Erythroblast (primary cell): Measurements from ENCODE around the gene SOCS7.
A peak's percentile ranks its signal among the peaks of the same experiment; 100 is the strongest.

Experiments
- DNase-seq, 2 experiments: peaks; one replicate each; lab custom pipeline; 2025; lab: John Stamatoyannopoulos, UW
- GATA1 ChIP-seq: IDR thresholded peaks from 2 replicates; pipeline ENCODE4 v1.6.1; 2011; ENCODE audit warnings: low read depth, mild to moderate bottlenecking, control low read depth, low read length, moderate library complexity
- POLR2A ChIP-seq: IDR thresholded peaks from 2 replicates; pipeline ENCODE4 v1.6.1; 2011; ENCODE audit warnings: mild to moderate bottlenecking, low read length

The SOCS7 gene

GRCh38 chr17:38329808-38330730, 21.6 kb upstream of the SOCS7 start:
- no peak for TF ChIP-seq POLR2A
- no peak for TF ChIP-seq GATA1
- no peak for DNase-seq

DNA sequence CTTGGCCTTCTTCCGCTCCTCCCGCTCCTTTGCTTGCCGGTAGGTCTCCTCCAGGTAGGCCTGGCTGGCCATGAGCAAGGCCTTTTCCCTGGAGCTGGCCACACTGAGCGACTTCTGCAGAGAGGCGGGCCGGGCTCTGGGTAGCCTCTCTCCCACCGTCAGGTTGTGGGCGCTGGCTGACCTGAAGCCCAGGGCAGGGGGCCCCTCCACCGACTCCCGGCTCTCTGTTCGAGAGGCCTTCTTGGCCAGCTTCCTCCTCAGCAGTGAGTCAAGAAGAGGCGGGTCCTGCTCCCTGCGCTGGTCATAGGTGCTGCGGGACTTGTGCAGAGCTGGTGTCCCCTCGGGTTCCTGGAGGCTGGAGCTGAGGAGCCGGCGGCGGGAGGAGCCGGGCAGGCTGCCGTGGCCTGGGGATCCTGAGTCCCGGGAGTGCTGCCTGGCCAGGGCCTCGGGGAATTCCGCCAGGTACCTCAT, 20.7 kb upstream of the SOCS7 start:
- TF ChIP-seq GATA1, result no peak
- no peak for TF ChIP-seq POLR2A
- no peak for DNase-seq

GRCh38 chr17:38332735-38333134, 18.9 kb upstream of the SOCS7 start:
- TF ChIP-seq GATA1, result no peak
- TF ChIP-seq POLR2A, result no peak
- no peak for DNase-seq

DNA sequence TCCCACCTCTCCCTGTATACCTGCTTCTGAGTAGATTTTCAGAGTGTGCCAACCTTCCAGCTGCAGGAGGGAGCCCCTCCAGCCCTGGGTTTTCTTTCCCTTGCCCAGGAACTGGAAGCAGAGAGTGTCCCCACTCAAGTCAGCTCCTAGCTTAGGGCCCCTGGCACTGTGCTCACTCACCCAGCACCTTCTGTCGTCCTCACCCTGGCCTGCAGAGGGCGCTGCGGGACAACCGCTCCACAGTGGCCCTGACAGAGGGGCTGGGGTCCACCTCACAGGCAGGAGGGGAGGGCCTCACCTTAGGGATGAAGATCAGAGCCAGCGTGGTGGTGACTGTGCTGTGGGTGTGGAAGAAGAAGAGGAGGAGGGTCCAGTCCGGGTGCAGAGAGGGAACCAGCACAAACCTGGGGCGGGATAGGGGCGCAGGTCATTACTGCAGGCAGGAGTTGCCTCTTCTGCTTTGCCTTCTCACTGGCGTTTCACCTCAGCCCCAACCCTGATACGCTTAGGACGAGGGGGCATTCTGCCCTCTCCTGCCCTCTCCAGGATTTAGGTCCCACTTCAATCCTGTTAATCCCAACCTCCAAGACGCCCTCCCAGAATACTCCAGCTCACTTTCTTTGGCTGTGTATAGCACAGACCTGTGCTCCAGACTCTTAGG, 17.9 kb upstream of the SOCS7 start:
- DNase-seq, result peak; percentile 50 to 64

DNA sequence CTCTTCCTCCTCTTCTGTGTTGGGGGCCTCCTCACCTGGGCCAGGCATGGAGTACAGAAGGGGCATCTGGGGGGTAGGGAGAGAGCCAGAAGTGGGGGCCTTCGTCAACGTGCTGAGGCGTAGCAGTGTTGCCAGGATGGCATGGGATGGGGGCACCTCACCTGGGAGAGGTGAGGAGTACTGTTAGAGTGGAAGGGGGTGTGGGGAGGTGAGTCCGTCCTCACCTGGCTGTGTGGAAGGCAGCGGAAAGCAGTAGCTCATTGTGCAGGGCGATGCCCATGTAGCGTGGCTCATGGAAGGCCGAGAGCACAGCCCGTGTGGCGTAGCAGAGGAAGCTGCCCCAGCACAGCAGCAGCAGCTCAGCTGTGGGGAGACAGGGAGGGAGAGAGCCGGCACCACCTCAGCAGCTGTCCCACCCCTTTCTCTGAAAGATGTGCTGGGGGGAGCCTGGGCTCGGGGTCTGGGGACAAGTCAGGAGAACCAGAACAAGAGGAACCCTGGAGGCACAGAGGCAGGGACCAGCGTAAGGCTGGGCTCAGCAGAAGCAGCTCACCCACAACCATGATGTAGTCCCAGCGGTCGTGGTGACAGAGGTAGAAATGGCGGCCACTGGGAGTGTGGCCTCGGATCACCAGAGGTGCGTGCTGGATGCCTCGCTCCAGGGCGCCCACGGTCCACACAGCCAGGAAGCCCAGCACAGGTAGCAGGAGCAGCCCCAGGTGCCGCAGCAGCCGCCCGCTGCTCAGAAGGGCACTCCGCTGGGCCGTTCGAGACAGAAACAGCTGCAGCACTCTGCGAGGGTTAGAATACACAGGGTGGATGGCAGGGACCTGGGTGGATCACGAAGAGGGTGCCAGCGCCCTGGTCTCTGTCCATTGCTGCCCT, 16.9 kb upstream of the SOCS7 start:
- TF ChIP-seq GATA1, result no peak
- TF ChIP-seq POLR2A, result no peak
- no peak for DNase-seq

More for the DNA sequence above, 17.9 kb upstream of the SOCS7 start:
- no peak for TF ChIP-seq GATA1
- TF ChIP-seq POLR2A, result no peak

- TF ChIP-seq GATA1, result no peak
- TF ChIP-seq POLR2A, result no peak
These were observed 14.8 kb upstream of the SOCS7 start for GRCh38 chr17:38336838-38337237.

GRCh38 chr17:38338053-38338452, 13.6 kb upstream of the SOCS7 start:
- TF ChIP-seq POLR2A (no peak), GATA1 (no peak)
- no peak for DNase-seq

More at GRCh38 chr17:38336838-38337237, 14.8 kb upstream of the SOCS7 start:
- DNase-seq, result no peak

DNA sequence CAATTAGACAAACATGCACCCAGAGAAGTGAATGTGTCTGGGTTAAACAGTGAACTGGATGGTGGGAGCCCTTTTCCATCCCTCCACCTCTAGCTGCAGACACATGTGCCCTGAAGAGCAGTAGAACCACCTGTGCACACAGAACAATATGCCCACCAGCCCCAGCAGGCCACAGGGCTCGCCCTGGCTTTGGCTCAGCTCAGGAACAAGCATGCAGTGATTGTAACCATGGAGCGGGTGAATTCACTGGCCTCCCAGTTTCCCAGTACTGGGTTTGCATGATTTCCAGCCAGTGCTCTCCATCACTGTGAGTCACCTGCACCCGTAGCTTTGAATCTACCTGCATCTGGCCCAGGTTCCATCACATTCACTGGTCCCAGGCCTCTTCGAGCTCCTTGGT, 13.1 kb upstream of the SOCS7 start:
- TF ChIP-seq GATA1 (no peak), POLR2A (no peak)
- no peak for DNase-seq

DNA sequence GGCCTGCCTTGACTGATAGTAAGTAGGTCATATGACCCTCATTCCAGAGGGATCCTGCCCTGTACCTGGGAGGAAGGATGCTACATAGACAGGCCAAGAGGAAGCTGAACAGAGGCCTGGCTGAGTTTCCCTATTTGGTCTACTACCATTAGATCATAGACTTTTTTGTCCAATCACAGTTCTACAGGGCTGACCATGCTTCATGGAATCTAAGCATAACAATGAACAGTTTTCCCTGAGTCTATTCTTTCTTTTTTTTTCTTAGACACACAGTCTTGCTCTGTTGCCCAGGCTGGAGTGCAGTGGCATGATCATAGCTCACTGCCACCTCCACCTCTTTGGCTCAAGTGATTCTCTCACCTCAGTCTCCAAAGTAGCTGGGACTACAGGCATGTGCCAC, 11.8 kb upstream of the SOCS7 start:
- DNase-seq, result no peak
- TF ChIP-seq POLR2A (no peak), GATA1 (no peak)

GRCh38 chr17:38341035-38341721, 10.5 kb upstream of the SOCS7 start:
- no peak for TF ChIP-seq POLR2A
- no peak for TF ChIP-seq GATA1
- peak; percentile 10 to 20 for DNase-seq

GRCh38 chr17:38342886-38343607, 8.6 kb upstream of the SOCS7 start:
- DNase-seq, result no peak
- TF ChIP-seq GATA1, result no peak
- no peak for TF ChIP-seq POLR2A
